HepG2 (cell line): ENCODE measurements around the gene KLHL18. TPM values are rescaled to one million over a fixed set of nuclear protein-coding genes. Genes with fewer than 3 reads are reported as not detected.

Experiments
- ATF1 ChIP-seq: IDR thresholded peaks from 2 replicates; pipeline ENCODE4 v1.6.1; 2016; ENCODE audit warnings: mild to moderate bottlenecking, control low read depth
- GPN1 ChIP-seq: sonication (generic); formaldehyde crosslinking; IDR thresholded peaks from 2 replicates; pipeline ENCODE4 v1.5.1; 2020; ENCODE audit warnings: missing genetic modification reagents, borderline replicate concordance
- HIVEP1 ChIP-seq: sonication (generic); formaldehyde crosslinking; IDR thresholded peaks from 2 replicates; pipeline ENCODE4 v1.4.0; 2020; ENCODE audit warnings: mild to moderate bottlenecking, missing genetic modification reagents
- HNRNPH1 ChIP-seq: fragments of 200-400 bp; formaldehyde crosslinking; optimal IDR thresholded peaks from 2 replicates; pipeline ENCODE3; 2017; ENCODE audit warnings: mild to moderate bottlenecking, low read depth, low read length
- JUND ChIP-seq: sonication (generic); formaldehyde crosslinking; IDR thresholded peaks from 2 replicates; pipeline ENCODE4 v1.8.0; 2022; ENCODE audit warnings: mild to moderate bottlenecking, missing genetic modification reagents
- KDM5A ChIP-seq: fragments of 200-600 bp; sonication (generic); IDR thresholded peaks from 2 replicates; pipeline ENCODE4 v1.7.0; 2018; ENCODE audit warnings: antibody characterized with exemption, mild to moderate bottlenecking, low read length, borderline replicate concordance
- KLF12 ChIP-seq: sonication (generic); formaldehyde crosslinking; IDR thresholded peaks from 2 replicates; pipeline ENCODE4 v1.4.0; 2020; ENCODE audit warnings: missing genetic modification reagents, borderline replicate concordance
- MAFG ChIP-seq: sonication (generic); formaldehyde crosslinking; IDR thresholded peaks from 2 replicates; pipeline ENCODE4 v1.5.1; 2020; ENCODE audit warnings: mild to moderate bottlenecking, missing genetic modification reagents
- MTA1 ChIP-seq: sonication (generic); formaldehyde crosslinking; IDR thresholded peaks from 2 replicates; pipeline ENCODE4 v1.4.0; 2020; ENCODE audit warnings: missing genetic modification reagents, mild to moderate bottlenecking, borderline replicate concordance
- PCBP1 ChIP-seq: fragments of 200-400 bp; formaldehyde crosslinking; IDR thresholded peaks from 2 replicates; pipeline ENCODE4 v1.6.1; 2017; ENCODE audit warnings: mild to moderate bottlenecking, low read depth, low read length, borderline replicate concordance
- RARG ChIP-seq: sonication (generic); formaldehyde crosslinking; IDR thresholded peaks from 2 replicates; pipeline ENCODE4 v1.4.0; 2020; ENCODE audit warnings: low read depth, mild to moderate bottlenecking, missing genetic modification reagents
- SIX4 ChIP-seq: sonication (generic); formaldehyde crosslinking; IDR thresholded peaks from 2 replicates; pipeline ENCODE4 v1.4.0; 2020; ENCODE audit warnings: missing genetic modification reagents
- TCF7 ChIP-seq: sonication (generic); IDR thresholded peaks from 2 replicates; pipeline ENCODE4 v1.6.1; 2016; ENCODE audit warnings: antibody characterized with exemption, low read depth
- XRCC5 ChIP-seq: fragments of 200-400 bp; formaldehyde crosslinking; optimal IDR thresholded peaks from 2 replicates; pipeline ENCODE3; 2017; ENCODE audit warnings: mild to moderate bottlenecking, low read length
- ZBTB1 ChIP-seq: sonication (generic); formaldehyde crosslinking; IDR thresholded peaks from 2 replicates; pipeline ENCODE4 v1.4.0; 2020; ENCODE audit warnings: missing genetic modification reagents, borderline replicate concordance
- ZMYM2 ChIP-seq: sonication (generic); formaldehyde crosslinking; IDR thresholded peaks from 2 replicates; pipeline ENCODE4 v1.8.0; 2022; ENCODE audit warnings: mild to moderate bottlenecking, missing genetic modification reagents
- ZNF335 ChIP-seq: sonication (generic); formaldehyde crosslinking; IDR thresholded peaks from 2 replicates; pipeline ENCODE4 v1.4.0; 2020; ENCODE audit warnings: missing genetic modification reagents
- ZNF33A ChIP-seq: sonication (generic); formaldehyde crosslinking; IDR thresholded peaks from 2 replicates; pipeline ENCODE4 v1.5.1; 2020; ENCODE audit warnings: missing genetic modification reagents, mild to moderate bottlenecking, moderate library complexity, borderline replicate concordance
- ZNF33B ChIP-seq: sonication (generic); formaldehyde crosslinking; IDR thresholded peaks from 2 replicates; pipeline ENCODE4 v1.5.1; 2020; ENCODE audit warnings: mild to moderate bottlenecking, missing genetic modification reagents
- ZNF577 ChIP-seq: sonication (generic); formaldehyde crosslinking; IDR thresholded peaks from 2 replicates; pipeline ENCODE4 v1.4.0; 2020; ENCODE audit warnings: mild to moderate bottlenecking, low read depth, missing genetic modification reagents, borderline replicate concordance
- ZNF614 ChIP-seq: IDR thresholded peaks from 2 replicates; pipeline ENCODE4 v1.6.1; 2018; ENCODE audit warnings: missing biosample characterization, missing genetic modification reagents, inconsistent platforms, borderline replicate concordance
- polyA plus RNA-seq, 8 experiments: library from polyadenylated mRNA; depleted of rRNA in 3 of 8; stranded (reverse) in 7 of 8; unstranded in 1 of 8; fragments of >200 nt; fragmentation: Illumina TruSeq in 4 of 8; extraction: Trizol in 4 of 8; gene quantifications; 2 replicates each; pipeline versions ENCODE4 v1.2.1 to v1.2.3, GENCODE V29; 2011 to 2016; ENCODE audit warnings: low read depth in 4 of 8, missing spikeins in 1 of 8, mixed read lengths in 1 of 8; ENCODE audit not compliant: insufficient read depth in 1 of 8
- total RNA-seq, 5 experiments: library from RNA; depleted of rRNA; stranded (reverse); fragments of >200 nt; fragmentation: Illumina TruSeq; extraction: Trizol; gene quantifications; 2 replicates each; pipeline ENCODE4 v1.2.3, GENCODE V29; 2016; ENCODE audit warnings: low read depth in 1 of 5
- TF ChIP-seq, protein P1 (sequence below): sonication (generic); formaldehyde crosslinking; conservative IDR thresholded peaks from 2 replicates; pipeline ENCODE4 v1.8.0; 2022; ENCODE audit warnings: low read depth, missing genetic modification reagents
- TF ChIP-seq, protein P2 (sequence below): sonication (generic); formaldehyde crosslinking; IDR thresholded peaks from 2 replicates; pipeline ENCODE4 v1.5.1; 2020; ENCODE audit warnings: mild to moderate bottlenecking, missing genetic modification reagents, moderate library complexity
- TF ChIP-seq, protein P3 (sequence below): sonication (generic); formaldehyde crosslinking; IDR thresholded peaks from 2 replicates; pipeline ENCODE4 v1.4.0; 2020; ENCODE audit warnings: mild to moderate bottlenecking, missing genetic modification reagents

KLHL18 gene
- total and polyA plus RNA-seq, 2 of the 13 experiments (the other 11 are each of a cell fraction or from before 2014, with no cell fraction given) = 17.5 to 18.8 TPM

DNA sequence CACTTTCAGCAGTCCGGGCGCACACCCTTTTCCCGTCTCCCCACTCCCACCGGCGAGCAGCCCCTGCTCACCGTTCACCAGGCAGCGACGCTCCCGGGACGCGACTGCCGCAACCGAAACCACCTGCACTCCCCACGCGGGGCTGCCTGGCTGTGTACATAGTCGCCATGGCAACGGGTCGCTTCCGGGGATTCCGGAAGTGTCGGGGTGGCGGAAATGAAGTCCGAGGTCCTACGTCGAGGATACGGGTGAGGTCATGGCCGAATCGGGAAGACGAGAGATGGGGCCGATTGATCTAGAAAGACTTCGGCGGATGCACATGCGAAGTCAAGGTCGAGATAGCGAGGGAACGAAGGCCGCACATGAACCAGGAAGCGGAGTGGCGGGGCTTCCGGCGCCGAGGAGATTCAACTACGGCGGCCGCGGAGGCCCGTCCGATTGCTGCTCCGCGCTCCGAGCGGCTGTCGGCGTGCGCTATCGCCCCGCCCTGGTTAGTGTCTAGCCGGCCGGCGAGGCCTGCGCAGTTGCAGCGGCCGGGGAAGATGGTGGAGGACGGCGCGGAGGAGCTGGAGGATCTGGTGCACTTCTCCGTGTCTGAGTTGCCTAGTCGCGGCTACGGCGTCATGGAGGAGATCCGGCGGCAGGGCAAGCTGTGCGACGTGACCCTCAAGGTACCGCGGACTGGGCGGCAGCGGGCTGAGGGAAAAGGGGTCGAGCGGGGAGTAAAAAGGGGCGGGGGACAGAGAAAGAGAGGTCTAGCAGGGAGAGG, at the start of gene KLHL18, which contains the start of gene KIF9 (continued):
- TF ChIP-seq RARG (no peak), ZNF33A (no peak; the same call in 1 of the 2 replicates), MTA1 (no peak), HNRNPH1 (no peak), TCF7 (no peak; the same call in 1 of the 2 replicates), MAFG (no peak), JUND (no peak), PCBP1 (no peak), ZMYM2 (CRISPR knock-in tag) (0 out of 2 replicates have a peak, but pooled peaks have one; percentile 19), HIVEP1 (CRISPR knock-in tag) (peak; percentile 100), ZNF335 (CRISPR knock-in tag) (peak; percentile 80), SIX4 (no peak), ZNF614 (peak; percentile 81; the same call in 1 of the 2 replicates), GPN1 (CRISPR knock-in tag) (no peak), KLF12 (CRISPR knock-in tag) (no peak), ATF1 (CRISPR knock-in tag) (peak; percentile 83), ZNF33B (CRISPR knock-in tag) (no peak; the same call in 1 of the 2 replicates), XRCC5 (peak; percentile 88), ZBTB1 (CRISPR knock-in tag) (no peak), KDM5A (peak; percentile 93), ZNF577 (CRISPR knock-in tag) (no peak)
- TF ChIP-seq, protein P1, sequence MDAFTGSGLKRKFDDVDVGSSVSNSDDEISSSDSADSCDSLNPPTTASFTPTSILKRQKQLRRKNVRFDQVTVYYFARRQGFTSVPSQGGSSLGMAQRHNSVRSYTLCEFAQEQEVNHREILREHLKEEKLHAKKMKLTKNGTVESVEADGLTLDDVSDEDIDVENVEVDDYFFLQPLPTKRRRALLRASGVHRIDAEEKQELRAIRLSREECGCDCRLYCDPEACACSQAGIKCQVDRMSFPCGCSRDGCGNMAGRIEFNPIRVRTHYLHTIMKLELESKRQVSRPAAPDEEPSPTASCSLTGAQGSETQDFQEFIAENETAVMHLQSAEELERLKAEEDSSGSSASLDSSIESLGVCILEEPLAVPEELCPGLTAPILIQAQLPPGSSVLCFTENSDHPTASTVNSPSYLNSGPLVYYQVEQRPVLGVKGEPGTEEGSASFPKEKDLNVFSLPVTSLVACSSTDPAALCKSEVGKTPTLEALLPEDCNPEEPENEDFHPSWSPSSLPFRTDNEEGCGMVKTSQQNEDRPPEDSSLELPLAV (CRISPR knock-in tag) = no peak
- TF ChIP-seq, protein P2, sequence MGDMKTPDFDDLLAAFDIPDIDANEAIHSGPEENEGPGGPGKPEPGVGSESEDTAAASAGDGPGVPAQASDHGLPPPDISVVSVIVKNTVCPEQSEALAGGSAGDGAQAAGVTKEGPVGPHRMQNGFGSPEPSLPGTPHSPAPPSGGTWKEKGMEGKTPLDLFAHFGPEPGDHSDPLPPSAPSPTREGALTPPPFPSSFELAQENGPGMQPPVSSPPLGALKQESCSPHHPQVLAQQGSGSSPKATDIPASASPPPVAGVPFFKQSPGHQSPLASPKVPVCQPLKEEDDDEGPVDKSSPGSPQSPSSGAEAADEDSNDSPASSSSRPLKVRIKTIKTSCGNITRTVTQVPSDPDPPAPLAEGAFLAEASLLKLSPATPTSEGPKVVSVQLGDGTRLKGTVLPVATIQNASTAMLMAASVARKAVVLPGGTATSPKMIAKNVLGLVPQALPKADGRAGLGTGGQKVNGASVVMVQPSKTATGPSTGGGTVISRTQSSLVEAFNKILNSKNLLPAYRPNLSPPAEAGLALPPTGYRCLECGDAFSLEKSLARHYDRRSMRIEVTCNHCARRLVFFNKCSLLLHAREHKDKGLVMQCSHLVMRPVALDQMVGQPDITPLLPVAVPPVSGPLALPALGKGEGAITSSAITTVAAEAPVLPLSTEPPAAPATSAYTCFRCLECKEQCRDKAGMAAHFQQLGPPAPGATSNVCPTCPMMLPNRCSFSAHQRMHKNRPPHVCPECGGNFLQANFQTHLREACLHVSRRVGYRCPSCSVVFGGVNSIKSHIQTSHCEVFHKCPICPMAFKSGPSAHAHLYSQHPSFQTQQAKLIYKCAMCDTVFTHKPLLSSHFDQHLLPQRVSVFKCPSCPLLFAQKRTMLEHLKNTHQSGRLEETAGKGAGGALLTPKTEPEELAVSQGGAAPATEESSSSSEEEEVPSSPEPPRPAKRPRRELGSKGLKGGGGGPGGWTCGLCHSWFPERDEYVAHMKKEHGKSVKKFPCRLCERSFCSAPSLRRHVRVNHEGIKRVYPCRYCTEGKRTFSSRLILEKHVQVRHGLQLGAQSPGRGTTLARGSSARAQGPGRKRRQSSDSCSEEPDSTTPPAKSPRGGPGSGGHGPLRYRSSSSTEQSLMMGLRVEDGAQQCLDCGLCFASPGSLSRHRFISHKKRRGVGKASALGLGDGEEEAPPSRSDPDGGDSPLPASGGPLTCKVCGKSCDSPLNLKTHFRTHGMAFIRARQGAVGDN = peak; percentile 97
- TF ChIP-seq, protein P3, sequence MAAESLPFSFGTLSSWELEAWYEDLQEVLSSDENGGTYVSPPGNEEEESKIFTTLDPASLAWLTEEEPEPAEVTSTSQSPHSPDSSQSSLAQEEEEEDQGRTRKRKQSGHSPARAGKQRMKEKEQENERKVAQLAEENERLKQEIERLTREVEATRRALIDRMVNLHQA (CRISPR knock-in tag) = no peak
